Femur (tissue), 1 donor: ENCODE measurements around the gene FGD5.

Source experiments
- DNase-seq: peaks from one replicate; pipeline ENCODE4 v3.0.0-alpha.2; 2017

FGD5 gene

DNA sequence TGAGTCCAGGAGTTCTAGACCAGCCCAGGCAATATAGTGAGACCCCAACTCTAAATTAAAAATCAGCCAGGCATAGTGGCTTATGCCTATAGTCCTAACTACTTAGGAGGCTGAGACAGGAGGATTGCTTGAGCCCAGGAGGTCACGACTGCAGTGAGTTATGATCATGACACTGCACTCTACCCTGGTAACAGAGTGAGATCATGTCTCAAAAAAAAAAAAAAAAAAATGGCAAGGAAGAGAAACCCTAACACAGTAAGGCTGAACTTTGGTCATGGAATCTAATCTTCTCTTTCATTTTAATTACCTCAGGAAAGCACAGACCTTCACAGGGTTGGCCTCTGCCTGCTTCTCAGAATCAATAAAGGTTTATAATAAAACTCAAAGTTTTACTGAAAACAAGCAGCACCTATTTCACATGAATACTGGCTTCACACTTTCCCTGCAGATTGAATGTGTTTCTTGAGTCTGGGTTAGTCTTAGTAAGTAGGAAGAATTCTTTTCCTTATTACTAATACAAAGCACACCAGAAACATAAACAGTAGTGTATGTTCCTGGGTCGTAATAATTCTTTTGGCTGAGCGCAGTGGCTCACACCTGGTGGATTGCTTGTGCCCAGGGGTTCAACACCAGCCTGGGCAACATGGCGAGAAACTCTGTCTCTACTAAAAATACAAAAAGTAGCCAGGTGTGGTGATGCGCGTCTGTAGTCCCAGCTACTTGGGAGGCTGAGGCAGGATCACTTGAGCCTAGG is 117.0 kb downstream of the FGD5 start:
- DNase-seq = no peak

DNA sequence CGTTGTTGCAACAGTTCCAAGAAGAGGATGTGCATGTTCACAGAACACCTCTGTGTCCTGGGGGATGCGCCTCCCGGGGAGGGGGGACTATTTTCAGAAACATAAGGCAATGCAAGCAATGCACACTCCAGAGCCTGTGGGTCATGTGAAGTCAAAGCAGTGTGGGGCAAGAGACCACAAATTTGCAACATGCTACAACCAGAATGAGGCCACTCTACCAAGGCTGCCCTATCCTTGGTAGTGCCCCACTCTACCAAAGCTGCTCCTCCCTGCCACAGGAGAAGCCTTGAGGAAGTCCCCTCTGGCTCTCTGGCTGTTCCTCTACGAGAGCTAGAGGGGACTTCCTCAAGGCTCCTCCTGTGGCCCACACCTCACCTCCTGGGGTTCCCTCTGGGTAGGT is 120.2 kb downstream of the FGD5 start:
- no peak for DNase-seq

DNA sequence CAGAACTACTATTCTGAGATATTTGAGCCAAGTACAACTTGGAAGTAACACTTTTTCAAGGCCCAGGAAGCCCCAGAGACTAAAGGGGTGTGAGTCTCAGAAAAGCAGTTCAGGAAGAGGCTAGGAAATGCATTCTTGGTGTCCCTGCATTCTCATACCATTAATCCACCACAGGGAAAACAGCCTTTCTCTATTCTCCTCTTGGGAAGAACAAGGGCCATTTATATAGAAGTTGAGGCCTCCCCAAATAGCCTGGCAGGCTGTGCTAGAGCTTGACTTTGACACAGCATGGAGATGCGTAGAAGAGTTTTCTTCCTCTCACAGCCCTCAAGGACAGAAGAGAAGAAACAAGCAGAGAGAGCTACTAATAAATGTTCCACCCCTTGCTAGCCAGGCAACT is 123.1 kb downstream of the FGD5 start:
- no peak for DNase-seq

DNA sequence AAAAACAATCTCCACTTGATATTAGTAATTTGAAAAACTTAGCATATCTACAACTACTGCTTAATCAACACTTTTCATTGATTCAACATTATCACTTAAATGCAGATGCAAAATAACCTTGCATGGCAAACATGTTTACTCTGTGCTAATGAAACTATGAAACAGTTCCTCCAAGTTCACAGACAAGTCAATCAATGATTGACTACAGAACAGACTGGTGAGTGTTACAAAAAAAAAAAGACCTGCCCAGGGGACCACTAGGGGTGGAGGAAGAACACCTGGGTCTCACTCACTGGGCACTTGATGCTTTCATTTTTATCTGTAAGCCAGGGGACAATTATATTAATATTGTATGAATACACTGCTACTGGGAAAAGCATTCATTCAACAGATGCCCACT is 124.3 kb downstream of the FGD5 start:
- no peak for DNase-seq

DNA sequence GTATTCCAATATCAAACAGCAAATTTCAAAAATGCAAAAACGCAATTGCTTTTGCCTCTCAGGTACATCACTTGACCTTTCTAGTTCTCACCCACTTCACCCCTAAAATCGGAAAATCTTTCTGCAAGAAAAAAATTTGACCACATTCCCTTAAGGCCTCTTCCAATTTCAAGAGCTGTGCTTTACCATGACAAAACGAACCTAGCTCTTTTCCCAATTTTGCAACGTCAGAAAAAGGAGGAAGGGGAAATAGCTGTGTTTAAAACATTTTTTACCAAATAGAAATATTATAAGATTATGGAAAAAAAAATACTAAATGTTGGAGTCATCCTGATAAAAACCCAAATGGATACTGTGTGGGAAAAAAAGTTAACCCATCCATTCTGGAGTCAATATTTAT is 127.5 kb downstream of the FGD5 start:
- no peak for DNase-seq

DNA sequence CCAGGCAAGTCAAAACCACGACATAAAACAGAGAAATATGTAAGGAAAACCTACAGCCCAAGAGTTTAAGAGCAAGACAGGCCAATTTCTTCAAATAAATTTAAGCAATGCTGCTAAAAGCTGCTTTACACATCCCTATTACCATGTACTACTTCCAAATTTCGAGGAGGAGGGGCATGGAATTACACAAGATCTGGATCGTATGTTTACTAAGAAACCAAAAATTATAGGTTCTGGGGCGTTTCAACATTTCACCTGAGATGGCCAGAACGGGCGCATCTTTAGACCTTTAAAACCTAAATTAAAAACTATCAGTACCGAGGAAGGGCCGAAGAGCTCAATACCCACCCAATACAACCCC is 128.0 kb downstream of the FGD5 start:
- DNase-seq = no peak

DNA sequence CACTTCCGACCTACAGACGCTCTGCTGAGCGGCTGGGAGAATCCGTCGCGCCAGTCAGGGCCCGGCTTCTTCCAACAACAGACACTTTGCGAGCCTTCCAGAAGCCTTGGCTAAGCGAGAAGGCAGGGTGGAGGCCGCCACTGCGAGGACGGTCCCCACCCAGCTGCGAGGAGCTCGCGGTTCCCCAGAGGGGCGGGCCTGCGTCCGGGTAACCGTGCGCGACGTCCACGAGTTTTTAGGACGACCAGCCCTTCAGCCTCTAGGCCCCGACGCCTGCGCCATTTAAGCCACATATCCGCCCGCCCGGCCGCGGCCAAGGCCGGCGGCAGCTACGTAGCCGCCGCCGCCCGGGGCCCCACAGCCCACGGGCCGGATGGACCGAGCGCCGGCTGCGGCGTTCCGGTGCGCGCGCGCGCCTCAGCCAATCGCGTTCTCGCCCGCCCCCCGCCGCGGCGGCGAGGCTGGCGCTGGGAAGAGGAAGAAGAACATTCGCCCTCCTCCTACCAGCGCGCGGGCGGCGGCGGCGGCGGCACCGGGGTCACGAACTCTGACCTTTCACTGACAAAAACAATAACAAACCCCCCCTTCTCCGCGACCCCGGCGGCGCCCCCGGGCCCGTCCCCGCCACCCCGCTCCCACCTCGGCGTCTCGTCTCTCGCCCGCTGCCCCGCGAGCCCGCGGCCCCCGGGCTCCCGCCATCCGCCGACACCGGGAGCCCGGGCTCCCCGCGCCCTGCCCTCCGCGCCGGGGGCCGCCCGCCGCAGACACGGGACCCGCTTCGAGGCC is 128.5 kb downstream of the FGD5 start, which contains the start of gene NR2C2:
Gene NR2C2, plus strand, starts transcription at position 484 of the 786 bp plus-strand sequence. CDS start 56,332 bp downstream, outside the sequence.
- DNase-seq = peak; percentile 91

DNA sequence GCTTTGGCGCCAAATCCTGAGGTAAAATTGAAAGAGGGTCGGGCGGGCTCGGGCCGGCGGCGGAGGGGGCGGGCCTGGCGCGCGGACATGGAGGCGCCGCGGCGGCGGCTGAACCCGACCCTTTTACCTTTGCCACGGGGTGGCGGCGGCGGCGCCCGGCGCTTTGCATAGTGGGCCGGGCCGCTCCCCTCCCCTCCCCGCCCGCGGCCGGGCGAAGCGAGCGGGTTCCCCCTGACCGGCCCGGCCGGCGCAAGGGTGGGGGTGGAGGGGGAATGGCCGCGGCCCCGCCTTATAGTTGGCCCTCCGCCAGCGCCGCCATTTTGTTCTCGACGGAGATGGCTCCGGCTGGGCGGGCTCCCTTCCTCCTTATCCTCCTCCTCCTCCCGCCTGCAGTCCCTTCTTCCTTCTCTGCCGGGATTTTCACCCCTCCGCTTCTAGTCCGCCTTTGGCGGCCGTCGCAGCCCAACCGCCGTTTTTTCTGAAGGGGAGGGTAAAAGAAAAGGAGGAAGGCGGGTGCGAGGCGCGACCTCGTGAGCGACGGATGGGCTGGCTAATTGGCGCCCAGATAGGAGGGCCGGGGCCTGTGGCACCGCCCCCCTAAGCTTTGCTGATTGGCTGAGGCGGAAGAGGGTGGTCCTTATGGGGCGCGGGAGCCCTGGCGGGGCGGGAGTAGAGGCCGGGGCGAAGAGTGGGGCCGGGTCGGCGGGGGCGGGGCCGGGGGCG is 129.3 kb downstream of the FGD5 start:
- DNase-seq = peak; percentile 99

DNA sequence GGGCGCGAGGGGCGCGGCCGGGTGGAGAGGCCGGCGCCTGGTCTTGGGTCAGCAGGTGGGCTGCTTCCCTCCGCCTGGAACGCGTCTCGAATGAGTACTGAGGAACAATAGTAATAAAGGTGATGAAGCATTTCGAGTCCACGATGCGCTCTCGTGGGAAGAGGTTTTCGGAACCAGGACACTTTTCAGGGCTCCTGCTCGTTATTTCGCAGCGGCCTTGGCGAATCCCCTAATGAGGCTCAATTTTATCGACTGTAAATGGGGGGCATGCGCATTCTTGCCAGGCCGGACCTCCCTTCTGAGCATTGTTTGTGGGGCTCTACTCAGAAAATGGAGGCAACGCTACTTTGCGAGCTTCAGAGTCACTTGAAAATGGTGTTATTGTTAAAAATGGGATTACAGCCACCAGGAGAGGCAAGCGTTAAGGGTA is 129.9 kb downstream of the FGD5 start:
- no peak for DNase-seq

DNA sequence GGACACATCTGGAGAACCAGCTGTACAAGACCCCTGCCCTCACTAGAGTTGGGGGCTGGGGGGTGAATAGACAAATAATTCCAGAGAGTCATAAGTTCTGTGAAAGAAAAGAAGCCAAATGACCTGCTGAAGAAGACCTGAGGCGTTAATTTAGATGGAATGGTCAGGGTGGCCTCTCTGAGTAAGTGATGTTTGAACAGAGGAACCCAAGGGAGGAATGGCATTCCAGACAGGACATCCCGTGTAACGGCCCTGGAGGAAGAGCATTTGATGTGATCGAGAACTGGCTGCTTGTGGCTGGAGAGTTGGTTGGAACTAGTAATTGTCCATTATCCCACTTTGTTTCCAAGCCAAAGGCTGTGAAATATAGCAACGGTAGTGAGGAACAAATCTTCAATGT is 130.4 kb downstream of the FGD5 start:
- no peak for DNase-seq

DNA sequence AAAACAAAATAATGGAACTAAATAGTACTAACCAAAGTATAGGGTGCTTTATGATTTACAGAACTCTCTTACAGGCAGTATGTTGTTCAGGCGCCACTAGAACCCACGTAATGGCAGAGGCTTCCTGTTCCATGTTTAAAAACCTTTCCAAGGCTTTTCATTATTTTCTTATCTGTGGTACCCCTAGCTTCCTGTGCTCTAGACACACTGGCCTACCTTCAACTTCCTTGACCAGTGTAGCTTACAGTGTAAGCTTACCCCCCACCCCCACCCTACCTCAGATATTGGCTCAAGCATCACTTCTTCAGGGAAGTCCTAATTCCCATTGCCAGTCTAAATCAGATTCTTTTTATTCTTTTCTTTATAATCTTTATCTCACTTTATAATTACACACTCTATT is 131.5 kb downstream of the FGD5 start:
- DNase-seq = no peak

DNA sequence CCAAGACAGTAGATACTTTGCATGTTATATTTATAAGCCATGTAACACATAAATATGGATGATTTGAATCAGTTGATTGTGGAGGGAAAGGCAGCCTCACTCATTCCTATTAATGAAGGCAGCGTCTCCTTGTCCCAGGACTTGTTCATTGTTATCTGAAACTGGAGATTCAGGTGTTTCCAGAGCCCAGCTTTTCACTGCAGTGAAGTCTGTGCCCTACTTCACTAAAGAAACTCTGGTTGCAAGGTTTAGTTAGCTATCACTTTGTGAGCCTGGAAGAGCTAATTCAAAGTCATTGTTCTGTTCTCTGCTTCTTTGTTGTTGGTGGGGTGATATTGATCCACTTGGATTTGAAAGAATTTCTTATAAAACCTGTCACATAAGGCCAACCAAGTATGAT is 138.4 kb downstream of the FGD5 start:
- no peak for DNase-seq

DNA sequence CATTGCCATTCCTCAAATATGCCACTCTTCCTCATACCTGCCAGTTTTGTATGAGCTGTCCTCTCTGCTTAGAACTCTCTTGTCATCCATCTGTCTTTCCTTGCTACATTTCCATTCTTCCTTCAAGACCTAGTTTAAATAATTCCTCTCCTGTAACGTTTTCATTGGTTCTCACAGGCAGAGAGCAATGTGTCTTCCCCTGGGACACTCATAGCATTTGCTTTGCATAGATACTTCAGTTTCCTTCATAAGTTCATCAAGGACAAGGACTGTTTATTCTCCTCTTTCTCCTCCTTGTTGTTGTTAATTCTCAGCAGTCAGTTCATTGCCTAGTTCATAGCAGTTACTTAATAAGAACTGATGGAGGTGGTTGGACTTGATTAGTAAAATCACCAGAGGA is 139.2 kb downstream of the FGD5 start:
- no peak for DNase-seq

DNA sequence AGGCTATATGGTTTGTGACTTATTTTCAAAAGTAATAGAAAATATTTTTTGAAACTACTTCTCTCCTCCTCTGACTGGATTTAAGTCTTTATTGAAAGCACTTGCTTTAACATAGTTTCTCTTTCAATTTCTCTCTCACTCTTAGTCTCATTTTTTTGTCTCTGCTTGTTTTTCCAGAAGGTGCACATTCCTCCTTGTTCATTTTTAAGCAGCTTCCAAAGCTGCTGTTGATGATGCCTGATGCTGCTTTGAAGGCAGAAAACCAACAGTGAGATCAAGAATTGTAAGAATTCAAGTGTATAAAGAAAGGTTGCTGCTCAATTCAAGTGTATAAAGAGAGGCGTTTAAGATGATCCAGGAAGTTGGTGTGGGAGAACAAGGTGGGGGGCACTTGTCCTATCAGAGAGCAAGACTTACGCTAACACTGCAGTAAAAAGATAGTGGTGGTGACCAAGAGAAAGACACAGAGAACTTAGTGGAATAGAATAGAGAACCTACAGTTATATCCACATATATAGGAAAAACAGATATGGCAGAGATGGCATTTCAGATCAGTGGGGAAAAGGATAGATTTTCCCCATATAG is 140.7 kb downstream of the FGD5 start:
- DNase-seq = no peak

DNA sequence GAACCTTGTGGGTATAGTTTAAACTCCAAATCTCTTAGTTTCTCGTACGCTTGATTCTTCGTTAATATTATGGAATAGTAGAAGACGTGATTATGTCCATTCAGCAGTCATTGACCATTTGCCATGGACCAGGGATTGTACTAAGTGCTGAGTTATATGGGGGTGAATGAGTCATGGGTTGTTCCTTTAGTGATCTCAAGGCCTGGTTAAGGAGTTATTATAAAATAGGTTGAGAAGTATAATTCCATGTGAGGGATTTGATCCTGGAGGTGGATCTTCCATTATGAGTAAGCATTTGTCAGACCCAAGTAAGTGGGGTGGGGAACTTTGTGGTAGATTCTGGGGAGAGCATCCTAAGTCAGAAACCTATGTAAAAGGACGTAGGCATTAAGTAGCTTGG is 144.0 kb downstream of the FGD5 start:
- DNase-seq = no peak

DNA sequence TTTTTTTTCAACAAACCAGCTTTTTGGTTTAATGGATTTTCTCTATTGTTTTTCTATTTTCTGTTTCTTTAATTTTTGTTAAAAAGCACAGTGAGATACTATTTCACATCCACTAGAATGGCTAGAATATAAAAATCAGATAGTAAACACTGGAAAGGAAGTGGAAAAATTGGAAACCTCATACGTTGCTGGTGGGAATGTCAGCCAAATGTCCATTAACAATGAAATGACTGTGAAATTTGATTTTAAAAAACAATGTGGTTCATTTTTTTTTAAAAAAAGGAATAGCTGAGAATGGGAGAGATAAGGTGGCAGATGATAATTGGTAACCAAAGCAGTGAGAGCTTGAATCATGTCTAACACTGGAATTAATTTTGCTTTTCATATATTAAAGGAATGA is 148.5 kb downstream of the FGD5 start:
- no peak for DNase-seq

DNA sequence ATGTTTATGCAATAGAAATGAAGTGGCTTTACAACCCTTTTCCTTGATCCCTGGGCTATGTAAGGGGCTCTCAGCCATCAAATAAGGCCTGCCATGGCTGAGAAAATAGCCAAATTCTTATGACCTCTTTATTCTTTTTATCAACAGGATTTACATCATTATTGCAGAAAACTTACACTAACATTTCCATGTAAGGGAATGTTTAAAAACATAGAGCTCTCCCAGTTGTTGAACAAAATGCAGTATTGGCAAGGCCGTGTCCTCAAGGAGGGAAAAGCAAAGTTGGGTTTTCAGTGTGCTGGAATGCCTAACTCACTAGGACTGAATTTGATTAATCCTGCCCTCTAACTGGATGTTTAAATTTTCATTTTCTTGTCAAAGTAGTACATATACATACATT is 150.9 kb downstream of the FGD5 start:
- no peak for DNase-seq

DNA sequence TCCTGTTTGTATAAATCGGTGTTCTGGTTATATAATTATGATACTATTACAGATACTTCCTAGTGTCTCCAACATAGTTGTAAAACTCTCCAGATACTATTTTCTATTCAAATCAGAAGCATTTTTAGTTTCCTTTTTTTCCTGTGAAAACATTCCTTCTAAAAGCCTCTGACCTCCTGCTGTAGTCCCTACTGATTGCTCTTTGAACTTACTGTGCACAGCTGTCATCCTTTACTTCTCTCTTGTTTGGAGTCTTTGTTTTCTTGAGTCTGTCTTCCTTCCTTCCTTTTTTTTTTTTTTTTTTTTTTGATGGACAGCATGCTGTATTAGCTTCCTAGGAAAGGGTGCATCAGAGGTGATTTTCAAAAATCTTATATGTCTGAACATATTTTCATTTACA is 157.6 kb downstream of the FGD5 start:
- no peak for DNase-seq

DNA sequence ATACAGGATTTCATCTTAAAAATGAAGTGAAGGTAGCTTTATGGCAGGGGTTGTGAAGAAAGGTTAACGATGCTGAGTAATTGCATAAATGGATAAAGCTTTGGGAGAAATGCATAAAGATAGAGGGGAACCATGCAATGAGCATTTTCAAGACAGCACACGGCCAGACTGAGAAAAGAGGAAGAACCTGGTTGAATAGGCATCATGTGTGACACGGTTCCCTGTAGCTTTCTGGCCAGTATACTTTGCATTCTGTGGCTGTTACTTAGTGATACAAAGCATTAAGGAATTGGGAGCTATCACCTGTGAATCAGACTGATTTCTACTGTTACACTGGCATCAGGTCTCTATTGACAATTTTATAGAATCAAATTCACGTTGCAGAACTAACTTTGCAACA is 161.9 kb downstream of the FGD5 start:
- DNase-seq = no peak
